ENCODE data around the gene UBE2J2. TPM values are rescaled to one million over a fixed set of nuclear protein-coding genes. Genes with fewer than 3 reads are reported as not detected.

The UBE2J2 gene
- total and polyA plus RNA-seq, 2 experiments from 2014 or later, result 47.1 to 70.2 TPM

- H3K9me2 ChIP-seq (ENCODE audit: insufficient read depth), result no peaks in the 10 kb centered on the region
- Mint-ChIP-seq H3K27ac (no peak overlapping the region), H3K4me3 (no peak overlapping the region), H3K36me3 (ENCODE audit: low read depth) (no peaks in the 10 kb centered on the region), H3K9me3 (peaks cover under 1% of the 10 kb centered on the region; the same call in 1 of the 3 replicates), H3K27me3 (ENCODE audit: insufficient read depth, low read depth, poor library complexity) (peaks cover 13% of the 10 kb centered on the region), H3K4me1 (no peaks in the 10 kb centered on the region; the same call in 2 of the 3 replicates)
- H3K4me3 ChIP-seq, result no peak overlapping the region
- H3K27ac ChIP-seq (ENCODE audit: low read depth), result no peak overlapping the region
- ATAC-seq (no peak; the same call in 2 of the 3 replicates), DNase-seq (ENCODE audit: low spot score) (no peak)
- no peak overlapping the region for H2AFZ ChIP-seq
- H3K4me1 ChIP-seq (ENCODE audit: insufficient read depth), result no peaks in the 10 kb centered on the region
- no peak overlapping the region for H3K4me2 ChIP-seq
- H3F3A ChIP-seq (replicated peaks; ENCODE audit: low read depth), result no peaks in the 10 kb centered on the region
- H3K27me3 ChIP-seq (ENCODE audit: insufficient read depth), result no peaks in the 10 kb centered on the region
- no peaks in the 10 kb centered on the region for H3K36me3 ChIP-seq (ENCODE audit: insufficient read depth)
- H4K20me1 ChIP-seq (replicated peaks; ENCODE audit: insufficient read depth), result no peaks in the 10 kb centered on the region
- H3K79me2 ChIP-seq (replicated peaks; ENCODE audit: insufficient read depth), result no peaks in the 10 kb centered on the region
- no peak for TF ChIP-seq POLR2AphosphoS5 (IDR thresholded peaks at IDR 0.05; ENCODE audit: low read depth)
- TF ChIP-seq REST (IDR thresholded peaks at IDR 0.05; ENCODE audit: unreplicated experiment), result no peak
- no peak for TF ChIP-seq ZNF462 (CRISPR knock-in tag; IDR thresholded peaks at IDR 0.05)
- no peak for TF ChIP-seq CTCF (conservative IDR thresholded peaks at IDR 0.05; ENCODE audit: low read depth in 2 of 2)
- no peak for TF ChIP-seq ZNF331 (CRISPR knock-in tag; IDR thresholded peaks at IDR 0.05; ENCODE audit: low read depth)
- TF ChIP-seq, protein P1, sequence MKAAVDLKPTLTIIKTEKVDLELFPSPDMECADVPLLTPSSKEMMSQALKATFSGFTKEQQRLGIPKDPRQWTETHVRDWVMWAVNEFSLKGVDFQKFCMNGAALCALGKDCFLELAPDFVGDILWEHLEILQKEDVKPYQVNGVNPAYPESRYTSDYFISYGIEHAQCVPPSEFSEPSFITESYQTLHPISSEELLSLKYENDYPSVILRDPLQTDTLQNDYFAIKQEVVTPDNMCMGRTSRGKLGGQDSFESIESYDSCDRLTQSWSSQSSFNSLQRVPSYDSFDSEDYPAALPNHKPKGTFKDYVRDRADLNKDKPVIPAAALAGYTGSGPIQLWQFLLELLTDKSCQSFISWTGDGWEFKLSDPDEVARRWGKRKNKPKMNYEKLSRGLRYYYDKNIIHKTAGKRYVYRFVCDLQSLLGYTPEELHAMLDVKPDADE (IDR thresholded peaks at IDR 0.05), result no peak
- TF ChIP-seq JUNB (IDR thresholded peaks at IDR 0.05; ENCODE audit: unreplicated experiment), result no peak
- TF ChIP-seq EZH2phosphoT487 (IDR thresholded peaks at IDR 0.05; ENCODE audit: unreplicated experiment), result no peak
- TF ChIP-seq ZNF114 (CRISPR knock-in tag; IDR thresholded peaks at IDR 0.05), result no peak
Observed at GRCh38 chr1:1281533-1282321, 8.1 kb upstream of the UBE2J2 start.

Measured in GM23338 (cell line).